ENCODE results near the gene PI4KA. TPM values are rescaled to one million over a fixed set of nuclear protein-coding genes. Genes with fewer than 3 reads are reported as not detected.
"Not testable (repeated sequence)": the region's sequence is repeated elsewhere in the genome, so short reads cannot be mapped to it uniquely, and the experiment has no call there.

PI4KA gene
- total RNA-seq, 1 donor from 2014 or later: 21.2 TPM

GRCh38 chr22:20668769-20669168 is 189.8 kb downstream of the PI4KA start:
- DNase-seq (ENCODE audit: low spot score): not testable (repeated sequence)

- not testable (repeated sequence) for DNase-seq (ENCODE audit: low spot score)
Observed at GRCh38 chr22:20668226-20668625, 190.4 kb downstream of the PI4KA start.

GRCh38 chr22:20667548-20667947 is 191.1 kb downstream of the PI4KA start:
- DNase-seq (ENCODE audit: low spot score): not testable (repeated sequence)

- no peak for DNase-seq (ENCODE audit: low spot score)
Observed at GRCh38 chr22:20666560-20666959, 192.1 kb downstream of the PI4KA start.

GRCh38 chr22:20664594-20664959 is 194.0 kb downstream of the PI4KA start:
- DNase-seq (ENCODE audit: low spot score): no peak

- no peak for DNase-seq (ENCODE audit: low spot score)
Observed at GRCh38 chr22:20663941-20664593, 194.5 kb downstream of the PI4KA start.

- no peak for DNase-seq (ENCODE audit: low spot score)
Observed at GRCh38 chr22:20663137-20663828, 195.3 kb downstream of the PI4KA start.

GRCh38 chr22:20662524-20663036 is 196.0 kb downstream of the PI4KA start:
- DNase-seq (ENCODE audit: low spot score): not testable (repeated sequence)

- DNase-seq (ENCODE audit: low spot score): no peak
Observed at GRCh38 chr22:20661473-20661872, 197.1 kb downstream of the PI4KA start.

- DNase-seq (ENCODE audit: low spot score): no peak
Observed at GRCh38 chr22:20660441-20661054, 198.1 kb downstream of the PI4KA start.

GRCh38 chr22:20659920-20660319 is 198.7 kb downstream of the PI4KA start:
- DNase-seq (ENCODE audit: low spot score): no peak

GRCh38 chr22:20659258-20659657 is 199.4 kb downstream of the PI4KA start:
- DNase-seq (ENCODE audit: low spot score): no peak

GRCh38 chr22:20658433-20659222 is 200.0 kb downstream of the PI4KA start:
- DNase-seq (ENCODE audit: low spot score): no peak

GRCh38 chr22:20657963-20658362 is 200.6 kb downstream of the PI4KA start:
- DNase-seq (ENCODE audit: low spot score): no peak

Other genes with a start within 250 kb of the PI4KA start
- 5.1 TPM for gene SERPIND1, start 84.7 kb downstream of the PI4KA start, total RNA-seq (ENCODE audit: insufficient read depth, low replicate concordance)
- 5.1 TPM for gene SNAP29, start 196 bp upstream of the PI4KA start, total RNA-seq (ENCODE audit: insufficient read depth, low replicate concordance)
- 37.1 TPM for gene CRKL, start 58.6 kb upstream of the PI4KA start, total RNA-seq (ENCODE audit: insufficient read depth, low replicate concordance)
- gene AIFM3, start 108.4 kb upstream of the PI4KA start, total RNA-seq (ENCODE audit: insufficient read depth, low replicate concordance): not detected
- gene LZTR1, start 123.5 kb upstream of the PI4KA start, total RNA-seq (ENCODE audit: insufficient read depth, low replicate concordance): 52.7 TPM
- gene THAP7, start 143.3 kb upstream of the PI4KA start, total RNA-seq (ENCODE audit: insufficient read depth, low replicate concordance): 17.6 TPM
- gene P2RX6, start 156.4 kb upstream of the PI4KA start, total RNA-seq (ENCODE audit: insufficient read depth, low replicate concordance): 3.4 TPM
- gene SLC7A4, start 173.8 kb upstream of the PI4KA start, total RNA-seq (ENCODE audit: insufficient read depth, low replicate concordance): not detected
- 0.24 TPM for gene LRRC74B, start 187.1 kb upstream of the PI4KA start, total RNA-seq (ENCODE audit: insufficient read depth, low replicate concordance)